AG09319 (cell line): ENCODE results near the gene C2orf15.

Experiments used
- DNase-seq: peaks from one replicate; pipeline ENCODE4 v3.0.0-alpha.2; 2010; ENCODE audit warnings: low read depth; ENCODE audit errors: extremely low read depth
- TF ChIP-seq, protein P1 (sequence below): IDR thresholded peaks from 2 replicates; pipeline ENCODE4 v1.5.1; 2011; ENCODE audit warnings: low read depth, mild to moderate bottlenecking, inconsistent platforms, low read length, moderate library complexity

Gene C2orf15

DNA sequence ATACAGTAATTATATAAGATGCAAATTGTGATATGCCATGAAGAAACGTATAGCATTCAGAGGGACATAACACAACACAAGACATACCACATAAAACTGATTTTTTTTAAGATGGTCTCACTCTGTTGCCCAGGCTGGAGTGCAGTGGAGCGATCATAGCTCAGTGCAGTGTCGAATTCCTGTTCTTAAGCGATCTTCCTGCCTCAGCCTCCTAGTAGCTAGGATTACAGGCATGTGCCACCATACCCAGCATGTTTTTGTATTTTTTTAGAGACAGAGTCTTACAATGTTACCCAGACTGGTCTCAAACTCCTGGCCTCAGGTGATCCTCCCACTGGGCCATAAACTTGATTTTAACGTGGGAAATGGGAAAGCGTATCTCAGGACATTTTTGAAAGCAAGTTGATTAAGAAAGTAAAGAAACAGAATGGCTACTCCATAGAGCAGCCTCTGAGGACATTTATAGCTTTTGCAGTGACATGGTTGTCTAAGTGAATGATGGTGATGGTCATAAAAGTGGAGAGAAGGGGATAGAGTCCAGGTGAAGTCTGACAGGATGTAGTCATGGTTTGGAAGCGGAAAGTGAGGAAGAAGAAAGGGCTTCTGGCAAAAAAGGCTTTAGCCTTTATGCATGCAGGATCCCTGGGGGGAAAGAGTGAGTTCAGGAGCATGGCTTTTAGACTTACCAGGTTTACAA, 10.8 kb downstream of the C2orf15 start:
- no peak for DNase-seq
- TF ChIP-seq, protein P1, sequence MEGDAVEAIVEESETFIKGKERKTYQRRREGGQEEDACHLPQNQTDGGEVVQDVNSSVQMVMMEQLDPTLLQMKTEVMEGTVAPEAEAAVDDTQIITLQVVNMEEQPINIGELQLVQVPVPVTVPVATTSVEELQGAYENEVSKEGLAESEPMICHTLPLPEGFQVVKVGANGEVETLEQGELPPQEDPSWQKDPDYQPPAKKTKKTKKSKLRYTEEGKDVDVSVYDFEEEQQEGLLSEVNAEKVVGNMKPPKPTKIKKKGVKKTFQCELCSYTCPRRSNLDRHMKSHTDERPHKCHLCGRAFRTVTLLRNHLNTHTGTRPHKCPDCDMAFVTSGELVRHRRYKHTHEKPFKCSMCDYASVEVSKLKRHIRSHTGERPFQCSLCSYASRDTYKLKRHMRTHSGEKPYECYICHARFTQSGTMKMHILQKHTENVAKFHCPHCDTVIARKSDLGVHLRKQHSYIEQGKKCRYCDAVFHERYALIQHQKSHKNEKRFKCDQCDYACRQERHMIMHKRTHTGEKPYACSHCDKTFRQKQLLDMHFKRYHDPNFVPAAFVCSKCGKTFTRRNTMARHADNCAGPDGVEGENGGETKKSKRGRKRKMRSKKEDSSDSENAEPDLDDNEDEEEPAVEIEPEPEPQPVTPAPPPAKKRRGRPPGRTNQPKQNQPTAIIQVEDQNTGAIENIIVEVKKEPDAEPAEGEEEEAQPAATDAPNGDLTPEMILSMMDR, result no peak

DNA sequence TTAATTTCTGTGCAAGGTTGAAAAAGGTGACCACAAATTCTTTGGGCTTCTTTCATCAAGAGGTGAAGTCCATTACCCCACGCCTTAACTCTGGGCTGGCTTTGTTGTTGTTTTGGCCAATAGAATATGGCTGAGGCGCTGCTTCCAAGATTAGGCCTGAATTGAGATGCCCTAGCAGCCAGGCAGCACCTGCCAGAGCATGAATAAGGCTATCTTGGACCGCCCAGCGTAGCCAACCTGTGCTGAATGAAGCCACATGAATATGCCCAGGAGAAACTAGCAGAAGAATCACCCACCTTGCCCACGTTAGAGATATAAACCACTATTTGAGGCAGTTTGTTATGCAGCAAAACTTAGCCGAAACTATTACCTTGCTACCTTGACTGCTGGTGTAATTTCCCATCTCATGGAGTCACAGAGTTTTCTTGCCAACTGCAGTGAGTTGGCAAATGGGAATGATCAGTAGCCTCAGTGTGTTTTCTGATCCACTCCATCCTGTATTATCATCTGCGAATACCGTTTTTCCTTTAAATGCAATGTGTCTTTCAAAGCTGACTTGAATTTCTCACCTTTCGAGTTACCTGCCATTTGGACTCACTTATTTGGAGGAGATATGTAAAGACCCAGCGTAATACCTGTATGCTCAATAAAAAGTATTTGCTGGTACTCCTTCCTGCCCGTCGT, 12.6 kb downstream of the C2orf15 start:
- TF ChIP-seq, protein P1, result no peak
- DNase-seq, result no peak

DNA sequence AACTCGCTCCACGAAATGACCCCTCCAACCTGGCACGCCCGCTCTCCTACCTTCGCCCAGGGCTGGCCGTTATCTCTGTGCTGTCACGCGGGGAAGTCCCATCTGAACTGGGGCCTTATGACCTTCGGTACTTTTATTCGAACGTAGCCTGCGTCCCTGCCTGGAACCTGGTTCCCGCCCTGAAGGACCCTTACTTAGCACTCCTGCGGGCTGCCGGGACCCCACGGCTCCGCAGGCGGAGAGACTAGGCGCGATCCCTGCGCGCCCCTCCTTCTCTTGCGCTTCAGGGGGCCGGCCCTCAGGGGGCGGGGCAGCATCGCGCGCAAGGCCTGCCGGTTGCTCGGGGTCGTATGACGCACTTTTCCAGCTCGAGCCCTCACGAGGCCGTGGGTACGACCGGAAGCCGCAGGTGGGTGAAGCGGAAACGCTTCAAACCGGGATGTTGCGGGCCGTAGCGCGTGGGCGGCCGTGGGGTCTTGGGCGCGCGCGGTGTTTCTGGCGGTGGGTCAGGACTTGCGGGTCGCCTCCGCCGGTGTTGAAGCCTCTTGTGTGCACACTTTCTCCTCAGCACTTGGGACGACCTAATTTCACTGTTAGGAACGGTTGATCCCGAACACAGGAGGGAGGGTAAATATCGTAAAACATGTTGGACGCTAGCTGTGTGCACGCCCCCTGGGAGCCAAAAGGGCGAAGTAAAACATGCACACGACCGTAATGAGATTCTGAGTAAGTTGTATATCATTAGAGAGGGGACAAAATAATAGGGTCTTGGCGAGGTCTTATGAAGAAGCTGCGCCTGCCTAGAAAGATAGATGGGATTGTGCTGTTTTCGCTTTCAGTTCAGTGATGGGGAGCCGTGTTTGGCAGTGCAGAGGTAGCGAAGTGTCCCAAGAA, 13.4 kb downstream of the C2orf15 start, which contains the start of the genes LIPT1 and TSGA10:
Gene LIPT1, plus strand, starts transcription at position 325 of the 894 bp plus-strand sequence. CDS start 6,991 bp downstream, outside the sequence.
Gene TSGA10, minus strand, starts transcription at position 300 of the 894 bp plus-strand sequence. CDS start 45,503 bp downstream, outside the sequence.
- peak; percentile 71 for DNase-seq
- TF ChIP-seq, protein P1, result no peak; the same call in 1 of the 2 replicates

DNA sequence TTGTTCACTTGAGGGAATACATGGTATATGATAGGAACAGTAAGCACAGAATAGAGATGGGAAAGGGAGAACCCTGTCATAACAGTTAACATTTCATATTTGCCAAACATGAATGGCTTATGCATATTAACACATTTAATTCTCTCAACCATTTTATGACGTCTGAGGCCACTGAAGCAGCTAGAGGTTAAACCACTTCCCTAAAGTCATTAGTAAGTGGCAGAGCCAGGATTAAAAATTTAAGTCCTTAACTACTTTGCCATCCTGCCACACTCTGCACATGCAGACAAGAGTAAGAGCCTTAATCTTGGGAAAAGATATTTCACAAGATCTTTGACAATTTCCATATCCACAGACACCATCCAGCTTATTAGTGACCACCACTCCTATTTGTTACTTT, 15.4 kb downstream of the C2orf15 start:
- TF ChIP-seq, protein P1, result no peak
- no peak for DNase-seq

DNA sequence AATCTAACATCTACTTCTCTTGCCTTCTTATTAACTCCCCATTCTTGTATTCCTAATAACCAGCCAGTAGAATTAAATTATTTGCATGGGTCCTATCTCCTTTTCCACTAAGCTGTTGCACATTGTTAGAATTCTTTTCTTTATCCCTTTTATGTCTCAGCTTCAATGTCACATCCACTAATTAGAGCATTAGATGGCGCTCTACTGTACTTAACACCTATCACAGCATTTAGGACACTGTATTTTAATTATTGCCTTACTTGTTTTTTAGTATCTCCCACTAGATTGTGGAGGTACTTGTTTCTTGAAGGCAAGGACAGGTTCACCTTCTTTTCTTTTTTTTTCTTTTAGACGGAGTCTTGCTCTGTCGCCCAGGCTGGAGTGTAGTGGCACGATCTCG, 17.1 kb downstream of the C2orf15 start:
- TF ChIP-seq, protein P1, result no peak
- no peak for DNase-seq

DNA sequence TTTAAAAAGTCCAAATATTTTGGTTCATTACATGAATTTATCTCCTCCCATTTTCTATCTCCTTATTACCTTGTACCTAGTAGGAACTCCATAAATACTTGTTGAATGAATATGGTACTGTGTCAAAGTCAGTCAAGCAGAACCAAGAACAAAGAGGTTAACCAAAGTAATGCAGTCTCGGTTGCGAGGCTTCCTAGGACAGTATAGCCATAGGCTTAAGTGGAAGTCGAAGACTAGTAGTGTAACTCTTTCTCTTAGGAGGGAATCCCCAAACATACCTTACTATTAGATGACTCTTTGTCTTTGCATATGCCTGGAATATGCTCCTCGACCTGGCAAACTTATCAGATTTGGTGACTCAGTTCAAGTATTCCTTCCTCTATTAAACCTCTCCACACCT, 18.1 kb downstream of the C2orf15 start:
- TF ChIP-seq, protein P1, result no peak
- no peak for DNase-seq
